Mucosa of stomach (tissue), 1 donor: ENCODE results near the gene BLM.

ENCODE experiments used
- H3K27me3 ChIP-seq: one replicate; pipeline ENCODE4 v1.7.0; 2013; ENCODE audit warnings: mild to moderate bottlenecking, low read length; ENCODE audit not compliant: control insufficient read depth, insufficient read depth
- H3K36me3 ChIP-seq: one replicate; pipeline ENCODE4 v1.7.0; 2013; ENCODE audit warnings: low read length; ENCODE audit not compliant: control insufficient read depth, insufficient read depth
- H3K4me1 ChIP-seq: one replicate; pipeline ENCODE4 v1.7.0; 2013; ENCODE audit warnings: mild to moderate bottlenecking, low read length; ENCODE audit not compliant: control insufficient read depth, insufficient read depth
- H3K4me3 ChIP-seq: one replicate; pipeline ENCODE4 v1.7.0; 2013; ENCODE audit warnings: low read length
- H3K9ac ChIP-seq: one replicate; pipeline ENCODE4 v1.7.0; 2013; ENCODE audit warnings: mild to moderate bottlenecking, low read length, moderate library complexity
- H3K9me3 ChIP-seq: one replicate; pipeline ENCODE4 v1.7.0; 2013; ENCODE audit warnings: mild to moderate bottlenecking, low read length, moderate library complexity; ENCODE audit not compliant: control insufficient read depth
- donor health status: Pancreatic carcinoma.

BLM gene

DNA sequence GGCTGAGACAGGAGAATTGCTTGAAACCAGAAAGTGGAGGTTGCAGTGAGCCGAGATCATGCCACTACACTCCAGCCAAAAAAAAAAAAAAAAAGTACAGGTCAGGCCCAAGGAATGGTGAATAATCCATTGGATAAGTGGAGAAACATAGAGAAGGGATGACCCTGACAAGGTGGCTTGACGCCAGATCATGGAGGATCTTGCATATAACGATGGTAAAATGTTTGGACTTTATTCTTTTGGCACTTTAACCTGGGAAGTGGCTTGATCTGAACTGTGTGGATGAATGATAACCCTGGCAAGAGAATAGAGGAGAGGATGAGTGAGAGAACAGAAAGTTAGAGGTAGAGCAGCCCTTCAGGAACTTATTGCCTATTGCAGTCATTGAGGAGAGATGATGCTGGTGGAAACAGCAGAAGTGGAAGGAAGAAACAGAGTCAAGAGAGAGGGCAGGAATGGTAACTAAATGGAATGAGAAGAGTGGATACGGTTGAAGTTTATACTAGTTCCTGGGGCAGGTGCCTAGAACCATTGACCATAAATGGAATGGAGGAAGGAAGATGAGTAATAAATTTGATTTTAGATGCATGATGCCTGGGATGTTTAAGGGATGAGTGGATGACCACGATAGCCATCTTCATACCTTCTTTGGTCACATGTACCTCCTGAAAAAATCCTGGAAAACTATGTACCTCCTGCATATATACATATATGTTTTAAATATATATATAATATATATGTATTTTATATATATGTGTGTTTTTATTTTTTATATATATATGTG lies 57.8 kb downstream of the BLM start:
- no peaks in the 10 kb centered on the region for H3K36me3 ChIP-seq
- no peaks in the 10 kb centered on the region for H3K27me3 ChIP-seq
- H3K9ac ChIP-seq = no peak overlapping the region
- peaks cover 16% of the 10 kb centered on the region for H3K4me1 ChIP-seq
- no peaks in the 10 kb centered on the region for H3K9me3 ChIP-seq
- no peak overlapping the region for H3K4me3 ChIP-seq

DNA sequence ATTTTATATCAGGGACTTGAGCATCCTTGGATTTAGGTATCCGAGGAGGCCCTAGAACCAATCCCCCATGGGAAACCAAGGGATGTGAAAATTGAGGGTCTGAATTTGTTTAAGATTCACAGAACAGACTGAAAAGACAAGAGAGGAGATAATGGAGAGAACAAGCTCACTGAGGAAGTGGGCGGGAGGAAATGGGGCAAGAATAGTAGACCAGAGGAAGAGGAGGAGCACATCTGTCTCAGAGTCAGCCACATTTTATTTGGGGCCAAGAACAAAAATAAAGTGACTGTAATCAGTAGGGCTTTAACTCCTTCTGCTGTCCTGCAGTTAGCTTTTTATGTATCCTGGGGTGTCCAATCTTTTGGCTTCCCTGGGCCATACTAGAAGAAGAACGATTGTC lies 63.8 kb downstream of the BLM start:
- H3K4me1 ChIP-seq = peaks cover 9% of the 10 kb centered on the region
- H3K36me3 ChIP-seq = no peaks in the 10 kb centered on the region
- H3K9ac ChIP-seq = no peak overlapping the region
- no peaks in the 10 kb centered on the region for H3K27me3 ChIP-seq
- H3K9me3 ChIP-seq = no peaks in the 10 kb centered on the region
- no peak overlapping the region for H3K4me3 ChIP-seq

DNA sequence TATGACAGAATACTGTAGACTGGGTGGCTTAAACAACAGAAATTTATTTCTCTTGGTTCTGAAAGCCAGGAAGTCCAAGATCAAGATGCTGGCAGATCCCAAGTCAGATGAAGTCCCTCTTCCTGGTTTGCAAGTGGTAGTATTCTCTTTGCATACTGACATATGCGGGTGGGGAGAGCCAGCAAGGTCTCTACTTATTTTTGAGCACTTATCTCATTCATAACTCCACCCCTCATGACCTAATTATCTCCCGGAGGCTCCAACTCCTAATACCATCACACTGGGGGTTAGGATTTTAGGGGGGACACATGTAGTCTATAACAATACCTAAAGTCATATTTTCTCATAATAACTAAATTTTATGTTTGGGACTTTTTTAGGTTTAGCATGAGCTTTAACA lies 65.3 kb downstream of the BLM start:
- H3K4me1 ChIP-seq = peaks cover 9% of the 10 kb centered on the region
- H3K9me3 ChIP-seq = no peaks in the 10 kb centered on the region
- H3K36me3 ChIP-seq = no peaks in the 10 kb centered on the region
- H3K9ac ChIP-seq = no peak overlapping the region
- no peaks in the 10 kb centered on the region for H3K27me3 ChIP-seq
- no peak overlapping the region for H3K4me3 ChIP-seq

DNA sequence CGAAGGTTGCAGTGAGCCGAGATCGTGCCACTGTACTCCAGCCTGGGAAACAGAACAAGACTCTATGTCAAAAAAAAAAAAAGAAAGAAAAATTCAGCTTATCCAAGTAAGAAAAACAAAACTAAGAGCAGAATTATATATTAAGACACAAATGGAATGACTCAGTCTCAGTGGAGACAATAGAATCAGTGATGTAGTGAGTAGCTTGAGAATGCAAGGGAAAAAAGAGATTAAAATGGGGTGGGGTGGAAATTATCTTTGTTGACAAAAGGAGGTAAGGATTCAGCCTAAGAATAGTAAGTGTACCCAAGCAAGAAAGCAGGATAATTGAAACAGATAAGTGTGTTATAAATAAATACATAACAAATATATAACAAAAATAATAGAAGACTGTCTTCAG lies 70.7 kb downstream of the BLM start:
- Histone ChIP-seq H3K9me3 (no peaks in the 10 kb centered on the region), H3K27me3 (no peaks in the 10 kb centered on the region), H3K36me3 (no peaks in the 10 kb centered on the region), H3K4me3 (no peak overlapping the region), H3K9ac (no peak overlapping the region), H3K4me1 (peaks cover 31% of the 10 kb centered on the region)

DNA sequence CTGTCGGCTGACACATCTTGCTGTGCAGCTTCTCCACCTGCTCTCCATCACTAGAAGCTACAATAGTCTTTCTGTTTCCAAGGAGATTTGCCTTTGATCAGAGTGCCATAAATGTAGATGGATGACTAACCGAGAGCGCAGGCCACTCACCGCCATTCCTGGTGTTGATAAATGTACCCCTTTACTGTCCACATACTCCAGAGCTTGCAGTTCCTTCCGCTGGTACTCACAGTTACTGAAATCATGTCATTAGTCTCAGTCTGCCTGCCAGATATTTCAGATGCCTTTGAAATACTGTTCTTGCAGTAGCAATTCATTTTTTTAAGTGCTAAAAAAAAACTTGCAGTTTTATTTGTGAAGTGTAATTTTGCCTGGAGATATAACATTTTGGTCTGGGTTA lies 72.3 kb downstream of the BLM start:
- Histone ChIP-seq H3K4me1 (peaks cover 29% of the 10 kb centered on the region), H3K27me3 (no peaks in the 10 kb centered on the region), H3K4me3 (no peak overlapping the region), H3K9me3 (no peaks in the 10 kb centered on the region), H3K9ac (no peak overlapping the region), H3K36me3 (no peaks in the 10 kb centered on the region)

DNA sequence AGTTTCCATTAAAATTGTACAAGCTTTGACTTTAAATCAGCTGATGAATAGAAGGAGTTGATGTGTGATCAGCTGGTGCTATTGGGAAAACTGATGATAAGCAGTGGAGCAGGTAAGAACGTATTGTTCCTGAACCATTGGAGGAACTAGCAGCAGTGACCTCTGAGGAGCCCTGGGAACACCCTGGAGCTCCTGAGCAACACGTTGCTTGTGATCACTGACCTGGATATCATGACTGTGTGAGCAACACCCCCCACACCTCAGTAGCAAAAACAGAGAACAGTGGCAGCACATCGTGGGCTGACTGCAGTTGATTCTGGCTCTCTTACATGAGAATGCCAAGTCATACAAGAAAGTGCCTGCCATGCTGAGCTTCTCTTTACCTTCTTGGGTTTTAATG lies 72.9 kb downstream of the BLM start:
- no peaks in the 10 kb centered on the region for H3K36me3 ChIP-seq
- H3K27me3 ChIP-seq = no peaks in the 10 kb centered on the region
- H3K4me3 ChIP-seq = no peak overlapping the region
- peaks cover 29% of the 10 kb centered on the region for H3K4me1 ChIP-seq
- H3K9ac ChIP-seq = no peak overlapping the region
- H3K9me3 ChIP-seq = no peaks in the 10 kb centered on the region

DNA sequence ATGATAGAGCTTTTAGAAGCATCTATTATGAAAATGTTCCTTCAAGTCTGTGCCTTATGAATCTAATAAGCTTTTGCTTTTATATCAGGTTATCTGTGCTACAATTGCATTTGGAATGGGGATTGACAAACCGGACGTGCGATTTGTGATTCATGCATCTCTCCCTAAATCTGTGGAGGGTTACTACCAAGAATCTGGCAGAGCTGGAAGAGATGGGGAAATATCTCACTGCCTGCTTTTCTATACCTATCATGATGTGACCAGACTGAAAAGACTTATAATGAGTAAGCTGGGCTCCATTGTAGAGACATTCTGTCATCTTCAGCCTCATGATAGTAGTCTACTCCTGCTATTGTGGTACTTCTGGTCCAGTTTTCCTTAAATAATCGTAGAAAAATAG lies 73.4 kb downstream of the BLM start:
- H3K27me3 ChIP-seq = no peaks in the 10 kb centered on the region
- no peaks in the 10 kb centered on the region for H3K36me3 ChIP-seq
- H3K9ac ChIP-seq = no peak overlapping the region
- no peaks in the 10 kb centered on the region for H3K9me3 ChIP-seq
- no peak overlapping the region for H3K4me3 ChIP-seq
- peaks cover 29% of the 10 kb centered on the region for H3K4me1 ChIP-seq

DNA sequence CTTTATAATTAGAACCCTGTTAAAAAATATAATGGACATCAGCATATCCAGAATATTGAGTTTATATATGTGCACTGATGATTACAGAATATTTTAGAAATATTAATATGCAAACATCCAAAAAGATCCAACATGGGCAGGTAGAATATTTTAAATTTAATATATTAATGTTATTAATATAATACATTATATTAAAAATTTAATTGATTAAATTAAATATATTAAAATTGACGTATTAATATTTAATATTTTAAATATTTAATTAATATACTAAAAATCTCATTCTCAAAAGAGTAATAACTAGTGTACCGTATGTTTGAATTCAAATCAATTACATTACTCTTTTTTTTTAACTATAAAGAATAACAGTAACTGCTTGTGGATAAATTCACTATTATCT lies 77.4 kb downstream of the BLM start:
- Histone ChIP-seq H3K4me1 (peaks cover 19% of the 10 kb centered on the region), H3K27me3 (no peaks in the 10 kb centered on the region), H3K9me3 (no peaks in the 10 kb centered on the region), H3K9ac (no peak overlapping the region), H3K36me3 (no peaks in the 10 kb centered on the region), H3K4me3 (no peak overlapping the region)

DNA sequence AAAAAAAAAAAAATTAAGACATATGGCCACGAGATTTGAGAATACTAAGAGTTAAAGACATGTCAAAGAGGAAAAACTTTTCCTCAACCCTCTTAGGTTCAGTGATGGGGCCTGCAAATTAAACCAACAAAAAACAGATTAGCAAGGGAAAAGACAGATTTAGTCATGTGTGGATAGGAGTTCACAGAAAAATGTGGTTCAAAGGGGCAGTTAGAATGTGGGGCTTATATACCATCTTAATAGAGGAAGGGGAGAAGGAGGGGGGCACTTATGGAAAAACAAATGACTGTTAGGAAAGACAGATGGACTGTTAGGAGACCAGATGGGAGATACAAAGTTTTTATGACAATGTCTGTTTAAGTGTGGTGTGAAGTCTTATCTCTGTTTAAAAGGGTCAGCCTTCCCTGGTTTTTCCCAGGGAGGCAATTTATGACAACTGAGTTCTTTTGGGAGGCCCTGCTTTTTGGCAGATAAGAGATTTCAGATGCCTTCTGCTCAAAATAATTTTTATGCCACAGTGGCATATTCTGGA lies 82.6 kb downstream of the BLM start:
- Histone ChIP-seq H3K36me3 (no peaks in the 10 kb centered on the region), H3K9ac (no peak overlapping the region), H3K27me3 (no peaks in the 10 kb centered on the region), H3K4me3 (no peak overlapping the region), H3K9me3 (no peaks in the 10 kb centered on the region), H3K4me1 (no peaks in the 10 kb centered on the region)

DNA sequence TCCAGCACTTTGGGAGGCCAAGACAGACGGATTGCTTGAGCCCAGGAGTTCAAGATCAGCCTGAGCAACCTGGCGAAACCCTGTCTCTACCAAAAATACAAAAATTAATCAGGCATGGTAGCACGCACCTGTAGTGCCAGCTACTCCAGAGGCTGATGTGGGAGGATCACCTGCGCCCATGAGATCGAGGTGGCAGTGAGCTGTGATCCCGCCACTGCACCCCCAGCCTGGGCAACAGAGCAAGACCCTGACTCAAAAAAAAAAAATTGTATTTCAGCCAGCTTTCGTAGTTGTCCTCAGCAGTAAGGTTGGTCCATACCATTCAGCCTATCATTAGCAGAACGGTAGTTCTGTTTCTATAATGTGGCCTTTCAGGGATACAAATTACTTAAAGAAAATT lies 84.7 kb downstream of the BLM start:
- Histone ChIP-seq H3K4me1 (no peaks in the 10 kb centered on the region), H3K9ac (no peak overlapping the region), H3K27me3 (no peaks in the 10 kb centered on the region), H3K4me3 (no peak overlapping the region), H3K36me3 (no peaks in the 10 kb centered on the region), H3K9me3 (no peaks in the 10 kb centered on the region)

DNA sequence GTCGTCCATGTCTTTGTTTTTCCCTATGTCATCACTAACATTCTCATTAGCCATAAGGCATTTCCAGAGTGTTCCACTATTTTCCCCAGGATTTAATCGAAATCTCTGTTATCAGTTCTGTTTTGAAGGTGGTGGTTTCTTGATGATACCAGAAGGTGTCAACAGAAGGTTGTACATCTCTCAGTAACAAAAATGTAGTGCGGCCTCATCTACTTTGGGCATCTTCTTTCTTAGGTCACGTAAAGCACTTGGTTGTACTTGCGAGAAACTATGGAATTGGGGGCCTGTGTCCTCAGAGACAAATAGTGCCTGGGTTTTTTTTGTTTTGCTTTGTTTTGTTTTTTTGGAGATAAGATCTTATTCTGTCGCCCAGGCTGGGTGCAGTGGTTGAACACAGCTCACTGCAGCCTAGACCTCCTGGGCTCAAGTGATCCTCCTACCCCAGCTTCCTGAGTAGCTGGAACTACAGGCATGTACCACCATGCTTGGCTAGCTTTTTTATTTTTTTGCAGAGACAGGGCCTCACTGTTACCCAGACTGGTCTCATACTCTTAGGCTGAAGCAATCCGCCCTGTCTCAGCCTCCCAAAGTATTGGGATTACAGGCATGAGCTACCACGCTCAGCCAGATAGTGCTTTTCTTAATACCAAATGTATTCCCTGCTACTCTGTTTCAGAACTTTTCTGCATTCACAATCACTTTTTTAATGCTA lies 90.1 kb downstream of the BLM start:
- no peak overlapping the region for H3K4me3 ChIP-seq
- no peak overlapping the region for H3K9ac ChIP-seq
- H3K9me3 ChIP-seq = no peaks in the 10 kb centered on the region
- H3K36me3 ChIP-seq = no peaks in the 10 kb centered on the region
- H3K4me1 ChIP-seq = no peaks in the 10 kb centered on the region
- no peaks in the 10 kb centered on the region for H3K27me3 ChIP-seq

DNA sequence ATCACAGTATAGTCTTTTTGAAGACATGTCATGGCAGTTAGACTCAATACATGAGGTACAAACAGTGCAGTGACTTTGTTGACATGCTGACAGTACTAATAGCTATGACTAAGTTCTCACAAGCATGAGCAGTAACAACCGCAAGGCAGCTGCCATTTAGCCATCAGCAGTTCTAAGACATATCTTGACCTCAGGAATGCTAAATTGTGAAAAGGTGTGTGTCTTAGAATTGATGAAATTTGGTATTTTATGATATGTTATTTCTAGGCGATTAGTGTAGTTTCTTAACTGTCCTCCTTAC lies 90.6 kb downstream of the BLM start:
- H3K36me3 ChIP-seq = no peaks in the 10 kb centered on the region
- H3K4me3 ChIP-seq = no peak overlapping the region
- no peak overlapping the region for H3K9ac ChIP-seq
- H3K27me3 ChIP-seq = no peaks in the 10 kb centered on the region
- H3K9me3 ChIP-seq = no peaks in the 10 kb centered on the region
- H3K4me1 ChIP-seq = no peaks in the 10 kb centered on the region
